Fibroblast of lung (primary cell): Measurements from ENCODE around the gene PALMD. TPM values are rescaled to one million over a fixed set of nuclear protein-coding genes. Genes with fewer than 3 reads are reported as not detected.
A peak's percentile ranks its signal among the peaks of the same experiment; 100 is the strongest.

Experiments
- DNase-seq, 2 donors: peaks; one replicate each; pipeline versions ENCODE4 v3.0.0 to v3.0.0-alpha.2; 2010; ENCODE audit warnings: low read depth in 2 of 2
- H2AFZ ChIP-seq: 2 replicates; pipeline ENCODE4 v1.5.1; 2012; ENCODE audit warnings: low read length, control low read depth, inconsistent platforms
- H3K27ac ChIP-seq: 2 replicates; pipeline ENCODE4 v1.5.1; 2011; ENCODE audit warnings: low read length, control low read depth; ENCODE audit not compliant: insufficient read depth
- H3K27me3 ChIP-seq: 2 replicates; pipeline ENCODE4 v1.5.1; 2011; ENCODE audit warnings: mild to moderate bottlenecking, low read length; ENCODE audit not compliant: control insufficient read depth, insufficient read depth
- H3K36me3 ChIP-seq: 2 replicates; pipeline ENCODE4 v1.5.1; 2011; ENCODE audit warnings: low read length; ENCODE audit not compliant: control insufficient read depth, insufficient read depth
- H3K4me1 ChIP-seq: 2 replicates; pipeline ENCODE4 v1.5.1; 2011; ENCODE audit warnings: low read length; ENCODE audit not compliant: control insufficient read depth, insufficient read depth; ENCODE audit errors: extremely low read depth
- H3K4me2 ChIP-seq: 2 replicates; pipeline ENCODE4 v1.5.1; 2011; ENCODE audit warnings: low read length, control low read depth; ENCODE audit not compliant: insufficient read depth; ENCODE audit errors: extremely low read depth
- H3K4me3 ChIP-seq, 4 experiments: fragments of 200-600 bp in 1 of 4; sonication (generic) in 1 of 4; replicated peaks in 1 of 4; 2 replicates each; pipeline ENCODE4 v1.5.1; 2011 to 2016; ENCODE audit warnings: low read length in 4 of 4, low read depth in 3 of 4, mild to moderate bottlenecking in 3 of 4, control low read depth in 2 of 4, inconsistent platforms in 1 of 4, mixed read lengths in 1 of 4; ENCODE audit not compliant: insufficient read depth in 1 of 4; ENCODE audit errors: control extremely low read depth in 1 of 4
- H3K79me2 ChIP-seq: 2 replicates; pipeline ENCODE4 v1.5.1; 2012; ENCODE audit warnings: mild to moderate bottlenecking, low read length, inconsistent platforms; ENCODE audit not compliant: control insufficient read depth, insufficient read depth
- H3K9ac ChIP-seq: 2 replicates; pipeline ENCODE4 v1.5.1; 2011; ENCODE audit warnings: mild to moderate bottlenecking, low read length, control low read depth; ENCODE audit not compliant: insufficient read depth
- H3K9me3 ChIP-seq: 2 replicates; pipeline ENCODE4 v1.5.1; 2012; ENCODE audit warnings: low read depth, low read length; ENCODE audit not compliant: control insufficient read depth, insufficient read depth
- H4K20me1 ChIP-seq: 2 replicates; pipeline ENCODE4 v1.5.1; 2011; ENCODE audit warnings: low read length; ENCODE audit not compliant: control insufficient read depth, insufficient read depth; ENCODE audit errors: extremely low read depth
- CTCF ChIP-seq, 2 donors: IDR thresholded peaks in 1 of 2; conservative IDR thresholded peaks in 1 of 2; 1 replicate in 1 of 2; 2 replicates in 1 of 2; pipeline ENCODE4 v1.5.1; 2011 to 2012; ENCODE audit warnings: low read length in 2 of 2, control low read depth in 1 of 2, inconsistent platforms in 1 of 2, low read depth in 1 of 2, mild to moderate bottlenecking in 1 of 2
- EZH2 ChIP-seq: IDR thresholded peaks from 2 replicates; pipeline ENCODE4 v1.5.1; 2012; ENCODE audit warnings: low read length, control low read depth, mild to moderate bottlenecking; ENCODE audit errors: missing control alignments
- polyA plus RNA-seq, 2 donors: library from polyadenylated mRNA; depleted of rRNA in 1 of 2; stranded (reverse) in 1 of 2; unstranded in 1 of 2; fragments of >200 nt; gene quantifications; 2 replicates each; pipeline ENCODE4 v1.2.1, GENCODE V29; 2011 to 2012; ENCODE audit warnings: missing spikeins in 1 of 2
- total RNA-seq: library from RNA; depleted of rRNA; stranded (reverse); fragments of >200 nt; gene quantifications from 2 replicates; pipeline ENCODE4 v1.2.1, GENCODE V29; 2014

Gene PALMD
- total and polyA plus RNA-seq, 2 donors (not counting 1 experiment from before 2014, with no cell fraction given) = 1.5 to 31.0 TPM

DNA sequence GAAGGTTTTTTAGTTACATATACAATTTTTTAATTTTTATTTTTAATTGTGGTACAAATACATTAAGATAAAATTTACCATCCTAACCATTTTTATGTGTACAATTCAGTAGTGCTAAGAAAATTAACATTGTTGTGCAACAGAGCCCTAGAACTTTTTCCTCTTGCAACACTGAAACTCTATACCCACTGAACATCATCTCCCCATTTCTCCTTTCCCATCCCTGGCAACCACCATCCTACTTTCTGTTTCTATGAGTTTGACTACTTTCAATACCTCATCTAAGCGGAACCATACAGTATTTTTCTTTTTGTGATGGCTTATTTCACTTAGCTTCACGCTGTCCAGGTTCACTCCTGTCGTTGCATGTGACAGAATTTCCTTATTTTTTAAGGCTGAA is 54.1 kb downstream of the PALMD start:
- H4K20me1 ChIP-seq = no peaks in the 10 kb centered on the region
- no peak overlapping the region for H3K4me2 ChIP-seq
- peak in 1 of 2 donors; percentile 24 for DNase-seq
- no peak overlapping the region for H3K27ac ChIP-seq
- H3K4me3 ChIP-seq = no peak overlapping the region
- no peaks in the 10 kb centered on the region for H3K27me3 ChIP-seq
- no peak for TF ChIP-seq EZH2
- TF ChIP-seq CTCF (conservative IDR thresholded peaks at IDR 0.05 in 1 of 2, IDR thresholded peaks at IDR 0.05 in 1 of 2; ENCODE audit: low read depth in 1 of 2, low read length in 2 of 2) = no peak
- H3K4me1 ChIP-seq = no peaks in the 10 kb centered on the region
- no peak overlapping the region for H2AFZ ChIP-seq
- H3K9me3 ChIP-seq = no peaks in the 10 kb centered on the region
- no peaks in the 10 kb centered on the region for H3K79me2 ChIP-seq
- H3K9ac ChIP-seq = no peak overlapping the region
- no peaks in the 10 kb centered on the region for H3K36me3 ChIP-seq

DNA sequence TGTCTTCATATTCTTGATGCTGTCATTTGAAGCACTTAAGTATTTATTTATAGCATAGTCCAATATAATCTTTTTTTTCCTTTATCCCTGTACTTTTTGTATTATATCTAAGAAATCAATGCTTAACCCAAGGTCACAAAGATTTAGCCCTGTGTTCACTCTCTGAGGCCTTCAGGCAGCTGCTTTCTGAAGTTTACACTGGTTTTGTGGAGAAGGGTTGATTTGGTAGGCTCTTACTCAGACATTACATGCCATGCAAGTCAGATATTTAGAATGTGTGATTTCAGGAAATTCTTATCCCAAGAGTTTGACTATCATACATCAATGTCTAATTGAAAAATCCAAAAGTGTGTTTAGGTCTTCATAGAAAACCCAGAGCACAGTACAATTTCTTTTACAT is 56.3 kb downstream of the PALMD start:
- H3K4me3 ChIP-seq = no peak overlapping the region
- H3K27ac ChIP-seq = no peak overlapping the region
- H4K20me1 ChIP-seq = no peaks in the 10 kb centered on the region
- H2AFZ ChIP-seq = no peak overlapping the region
- no peaks in the 10 kb centered on the region for H3K36me3 ChIP-seq
- H3K4me1 ChIP-seq = no peaks in the 10 kb centered on the region
- no peaks in the 10 kb centered on the region for H3K9me3 ChIP-seq
- no peak overlapping the region for H3K4me2 ChIP-seq
- no peaks in the 10 kb centered on the region for H3K79me2 ChIP-seq
- DNase-seq = peak in 1 of 2 donors; percentile 15
- no peak overlapping the region for H3K9ac ChIP-seq
- TF ChIP-seq EZH2 = no peak
- TF ChIP-seq CTCF (conservative IDR thresholded peaks at IDR 0.05 in 1 of 2, IDR thresholded peaks at IDR 0.05 in 1 of 2; ENCODE audit: low read depth in 1 of 2, low read length in 2 of 2) = no peak
- H3K27me3 ChIP-seq = no peaks in the 10 kb centered on the region

DNA sequence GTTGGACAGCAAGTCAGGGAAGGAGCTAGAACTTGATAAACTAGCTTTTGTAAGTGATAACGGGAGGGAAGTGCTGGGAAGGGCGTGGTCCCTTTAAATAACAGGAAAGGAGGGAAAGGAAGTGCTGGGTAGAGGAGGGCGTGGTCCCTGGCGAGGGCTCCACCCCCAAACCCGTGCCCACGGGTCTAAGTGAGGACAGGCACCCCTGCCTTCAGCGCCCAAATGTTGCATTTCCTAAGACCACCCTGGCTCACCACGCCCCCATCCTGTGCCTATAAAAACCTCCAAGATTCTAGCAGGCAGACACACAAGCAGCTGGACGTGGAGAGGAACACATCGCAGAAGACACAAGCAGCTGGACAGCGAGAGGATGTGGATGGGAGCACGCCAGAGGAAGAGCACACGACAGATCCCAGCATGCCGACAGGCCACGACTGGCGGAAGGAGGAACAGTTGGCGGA is 58.5 kb downstream of the PALMD start:
- no peaks in the 10 kb centered on the region for H3K27me3 ChIP-seq
- no peaks in the 10 kb centered on the region for H3K9me3 ChIP-seq
- TF ChIP-seq CTCF (conservative IDR thresholded peaks at IDR 0.05 in 1 of 2, IDR thresholded peaks at IDR 0.05 in 1 of 2; ENCODE audit: low read depth in 1 of 2, low read length in 2 of 2) = no peak
- no peak for TF ChIP-seq EZH2
- H3K79me2 ChIP-seq = no peaks in the 10 kb centered on the region
- H3K4me1 ChIP-seq = no peaks in the 10 kb centered on the region
- H3K9ac ChIP-seq = no peak overlapping the region
- H3K27ac ChIP-seq = no peak overlapping the region
- H3K4me3 ChIP-seq = no peak overlapping the region
- H3K4me2 ChIP-seq = no peak overlapping the region
- H2AFZ ChIP-seq = no peak overlapping the region
- no peak for DNase-seq
- no peaks in the 10 kb centered on the region for H3K36me3 ChIP-seq
- no peaks in the 10 kb centered on the region for H4K20me1 ChIP-seq
